Stimulated activated CD8-positive, alpha-beta memory T cell treated with anti-CD3 and anti-CD28 coated beads, Interleukin-12 subunit alpha, Interleukin-12 subunit beta, amount 100 ng/mL, for 4 hours (primary cell): ENCODE measurements around the gene PALM.
"Not testable (repeated sequence)": the region's sequence is repeated elsewhere in the genome, so short reads cannot be mapped to it uniquely, and the experiment has no call there.

Experiments
- DNase-seq: peaks from one replicate; pipeline ENCODE4 v3.0.0-alpha.2; 2020; ENCODE audit warnings: low read depth

PALM gene

GRCh38 chr19:678791-679388 lies 29.8 kb upstream of the PALM start:
- DNase-seq = no peak

GRCh38 chr19:679418-680286 lies 29.1 kb upstream of the PALM start:
- no peak for DNase-seq

- DNase-seq = peak; percentile 99
These were observed 28.3 kb upstream of the PALM start for GRCh38 chr19:680287-681028.

- no peak for DNase-seq
These were observed 27.4 kb upstream of the PALM start for GRCh38 chr19:681029-682019.

GRCh38 chr19:682678-683320 lies 25.9 kb upstream of the PALM start:
- no peak for DNase-seq

GRCh38 chr19:685454-685931 lies 23.2 kb upstream of the PALM start:
- no peak for DNase-seq

- DNase-seq = no peak
These were observed 22.0 kb upstream of the PALM start for GRCh38 chr19:686589-687297.

GRCh38 chr19:687569-688166 lies 21.1 kb upstream of the PALM start:
- DNase-seq = no peak

- DNase-seq = no peak
These were observed 20.5 kb upstream of the PALM start for GRCh38 chr19:688214-688613.

GRCh38 chr19:688992-689391 lies 19.7 kb upstream of the PALM start:
- DNase-seq = no peak

GRCh38 chr19:690203-690602 lies 18.5 kb upstream of the PALM start:
- DNase-seq = no peak

- no peak for DNase-seq
These were observed 14.0 kb upstream of the PALM start for GRCh38 chr19:694481-695351.

- DNase-seq = no peak
These were observed 13.3 kb upstream of the PALM start, which contains the start of gene PRSS57 for GRCh38 chr19:695352-695949. Gene PRSS57 (minus strand): TSS chr19:695452. CDS start chr19:695430, 22 bp downstream.

GRCh38 chr19:698529-698928 lies 10.2 kb upstream of the PALM start:
- DNase-seq = not testable (repeated sequence)

GRCh38 chr19:699885-700284 lies 8.8 kb upstream of the PALM start:
- not testable (repeated sequence) for DNase-seq

- not testable (repeated sequence) for DNase-seq
These were observed 5.9 kb upstream of the PALM start for GRCh38 chr19:702847-703246.

GRCh38 chr19:703329-703650 lies 5.4 kb upstream of the PALM start:
- DNase-seq = no peak

GRCh38 chr19:703651-704446 lies 4.9 kb upstream of the PALM start:
- peak; percentile 22 for DNase-seq
